ENCODE data around the gene SLIT3.

Gene SLIT3

GRCh38 chr5:169158764-169159163 is 142.2 kb downstream of the SLIT3 start:
- peaks cover 13% of the 10 kb centered on the region for H3K4me1 ChIP-seq
- TF ChIP-seq, protein P1, sequence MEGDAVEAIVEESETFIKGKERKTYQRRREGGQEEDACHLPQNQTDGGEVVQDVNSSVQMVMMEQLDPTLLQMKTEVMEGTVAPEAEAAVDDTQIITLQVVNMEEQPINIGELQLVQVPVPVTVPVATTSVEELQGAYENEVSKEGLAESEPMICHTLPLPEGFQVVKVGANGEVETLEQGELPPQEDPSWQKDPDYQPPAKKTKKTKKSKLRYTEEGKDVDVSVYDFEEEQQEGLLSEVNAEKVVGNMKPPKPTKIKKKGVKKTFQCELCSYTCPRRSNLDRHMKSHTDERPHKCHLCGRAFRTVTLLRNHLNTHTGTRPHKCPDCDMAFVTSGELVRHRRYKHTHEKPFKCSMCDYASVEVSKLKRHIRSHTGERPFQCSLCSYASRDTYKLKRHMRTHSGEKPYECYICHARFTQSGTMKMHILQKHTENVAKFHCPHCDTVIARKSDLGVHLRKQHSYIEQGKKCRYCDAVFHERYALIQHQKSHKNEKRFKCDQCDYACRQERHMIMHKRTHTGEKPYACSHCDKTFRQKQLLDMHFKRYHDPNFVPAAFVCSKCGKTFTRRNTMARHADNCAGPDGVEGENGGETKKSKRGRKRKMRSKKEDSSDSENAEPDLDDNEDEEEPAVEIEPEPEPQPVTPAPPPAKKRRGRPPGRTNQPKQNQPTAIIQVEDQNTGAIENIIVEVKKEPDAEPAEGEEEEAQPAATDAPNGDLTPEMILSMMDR (IDR thresholded peaks at IDR 0.05; ENCODE audit: low read depth, low read length), result no peak
- H3K4me3 ChIP-seq (ENCODE audit: low read depth, low read length), result no peak overlapping the region
- no peaks in the 10 kb centered on the region for H3K9me3 ChIP-seq
- DNase-seq, result no peak
- H3K27me3 ChIP-seq, result no peaks in the 10 kb centered on the region
- H3K36me3 ChIP-seq, result no peaks in the 10 kb centered on the region; the same call in 1 of the 2 replicates

GRCh38 chr5:169157064-169157463 is 143.9 kb downstream of the SLIT3 start:
- Histone ChIP-seq H3K4me1 (peaks cover 16% of the 10 kb centered on the region), H3K36me3 (no peaks in the 10 kb centered on the region; the same call in 1 of the 2 replicates), H3K9me3 (no peaks in the 10 kb centered on the region), H3K27me3 (no peaks in the 10 kb centered on the region), H3K4me3 (ENCODE audit: low read depth, low read length) (no peak overlapping the region)
- TF ChIP-seq, protein P1 (IDR thresholded peaks at IDR 0.05; ENCODE audit: low read depth, low read length), result no peak
- no peak for DNase-seq

DNA sequence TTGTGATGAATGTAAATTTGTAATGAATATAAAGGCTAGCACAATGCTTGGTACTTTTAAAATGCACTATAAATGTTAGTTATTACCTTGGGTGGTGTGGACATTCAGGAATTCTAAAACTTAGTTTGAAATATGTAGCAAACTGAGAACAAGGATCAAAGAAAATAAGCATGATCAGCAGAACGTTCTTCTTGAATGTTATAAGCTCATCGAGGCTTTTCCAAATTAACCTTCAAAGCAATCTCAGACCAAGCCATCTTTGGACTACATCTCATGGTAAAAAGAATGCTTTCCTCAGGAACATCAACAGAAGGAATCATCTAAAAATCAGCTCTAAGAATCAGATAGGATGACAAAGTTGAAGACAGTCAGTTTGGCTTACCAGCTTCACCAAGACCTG is 146.3 kb downstream of the SLIT3 start:
- no peaks in the 10 kb centered on the region for H3K27me3 ChIP-seq
- no peak for DNase-seq

DNA sequence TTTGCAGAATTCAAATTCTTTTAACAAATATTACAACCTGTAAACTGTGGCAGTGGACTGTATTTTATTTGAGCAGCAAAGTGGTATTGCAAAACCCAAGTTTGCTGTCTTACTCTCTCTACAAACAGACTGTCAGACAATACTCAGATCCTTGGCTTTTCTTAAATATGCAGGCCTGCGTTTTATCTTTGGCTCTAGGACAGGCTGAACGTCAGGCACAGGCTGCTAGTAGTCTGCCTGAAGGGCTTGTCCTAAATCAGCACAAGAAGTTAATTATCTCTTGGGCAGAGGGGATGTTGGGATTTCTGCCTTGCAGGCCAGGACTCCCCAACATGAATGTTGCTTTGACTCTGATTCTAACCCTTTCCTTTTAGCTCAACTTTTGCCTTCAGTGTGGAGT is 147.5 kb downstream of the SLIT3 start:
- H3K4me1 ChIP-seq, result peaks cover 40% of the 10 kb centered on the region
- TF ChIP-seq, protein P1 (IDR thresholded peaks at IDR 0.05; ENCODE audit: low read depth, low read length), result no peak
- no peaks in the 10 kb centered on the region for H3K27me3 ChIP-seq
- H3K9me3 ChIP-seq, result no peaks in the 10 kb centered on the region
- no peaks in the 10 kb centered on the region; the same call in 1 of the 2 replicates for H3K36me3 ChIP-seq
- DNase-seq, result peak; percentile 23
- H3K4me3 ChIP-seq (ENCODE audit: low read depth, low read length), result no peak overlapping the region

More for the DNA sequence above, 146.3 kb downstream of the SLIT3 start:
- H3K36me3 ChIP-seq, result no peaks in the 10 kb centered on the region; the same call in 1 of the 2 replicates
- no peaks in the 10 kb centered on the region for H3K9me3 ChIP-seq
- TF ChIP-seq, protein P1 (IDR thresholded peaks at IDR 0.05; ENCODE audit: low read depth, low read length), result no peak
- H3K4me1 ChIP-seq, result peaks cover 29% of the 10 kb centered on the region
- H3K4me3 ChIP-seq (ENCODE audit: low read depth, low read length), result no peak overlapping the region

GRCh38 chr5:169152946-169153345 is 148.0 kb downstream of the SLIT3 start:
- Histone ChIP-seq H3K4me1 (peaks cover 45% of the 10 kb centered on the region), H3K4me3 (ENCODE audit: low read depth, low read length) (no peak overlapping the region), H3K9me3 (no peaks in the 10 kb centered on the region), H3K27me3 (no peaks in the 10 kb centered on the region), H3K36me3 (no peaks in the 10 kb centered on the region; the same call in 1 of the 2 replicates)
- DNase-seq, result no peak
- TF ChIP-seq, protein P1 (IDR thresholded peaks at IDR 0.05; ENCODE audit: low read depth, low read length), result no peak

DNA sequence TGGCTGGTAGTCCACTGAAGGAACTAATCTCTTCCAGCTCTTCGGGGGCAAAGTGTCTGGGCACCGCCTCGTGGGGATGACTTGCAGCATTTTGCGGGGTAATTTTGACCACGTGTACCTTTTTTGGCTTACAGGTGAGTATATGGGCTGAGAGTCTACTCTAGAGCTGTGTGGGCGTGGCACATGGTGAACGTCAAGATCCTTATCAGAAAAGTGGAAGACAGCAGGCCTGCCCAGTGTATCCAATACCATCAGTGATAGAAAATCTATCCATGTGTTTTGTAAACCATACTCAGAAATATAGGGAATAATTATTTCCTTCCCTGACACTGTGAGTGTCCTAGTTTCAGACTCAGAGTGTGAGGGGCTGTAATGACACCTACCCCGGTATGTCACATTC is 148.5 kb downstream of the SLIT3 start:
- no peak for DNase-seq
- TF ChIP-seq, protein P1 (IDR thresholded peaks at IDR 0.05; ENCODE audit: low read depth, low read length), result no peak
- no peak overlapping the region for H3K4me3 ChIP-seq (ENCODE audit: low read depth, low read length)
- no peaks in the 10 kb centered on the region for H3K27me3 ChIP-seq
- H3K9me3 ChIP-seq, result no peaks in the 10 kb centered on the region
- H3K36me3 ChIP-seq, result no peaks in the 10 kb centered on the region; the same call in 1 of the 2 replicates
- H3K4me1 ChIP-seq, result peaks cover 50% of the 10 kb centered on the region

All from BE2C (cell line).